Prostate gland (tissue), 2 donors: ENCODE measurements around the gene XPR1. TPM values are rescaled to one million over a fixed set of nuclear protein-coding genes. Genes with fewer than 3 reads are reported as not detected.

ENCODE experiments used
- DNase-seq: peaks from one replicate; pipeline ENCODE4 v3.0.0-alpha.2; 2019; ENCODE audit warnings: low spot score
- H3K27ac ChIP-seq, 2 donors: fragments of 200-600 bp; sonication (generic); 2 replicates each; pipeline ENCODE4 v1.5.1; 2017 to 2019
- H3K27me3 ChIP-seq: fragments of 200-600 bp; sonication (generic); replicated peaks from 2 replicates; pipeline ENCODE4 v1.5.1; 2019; ENCODE audit not compliant: insufficient read depth
- H3K36me3 ChIP-seq, 2 donors: fragments of 200-600 bp; sonication (generic); 1 replicate in 1 of 2; 2 replicates in 1 of 2; pipeline versions ENCODE4 v1.5.1 to v1.8.1; 2017 to 2019
- H3K4me1 ChIP-seq: fragments of 200-600 bp; sonication (generic); replicated peaks from 2 replicates; pipeline ENCODE4 v1.5.1; 2019
- H3K4me3 ChIP-seq, 2 donors: fragments of 200-600 bp; sonication (generic); 2 replicates each; pipeline ENCODE4 v1.5.1; 2017 to 2019
- H3K9me3 ChIP-seq: fragments of 200-600 bp; sonication (generic); 2 replicates; pipeline ENCODE4 v1.5.1; 2017
- CTCF ChIP-seq, 4 experiments: fragments of 200-600 bp in 2 of 4; fragments of 450-650 bp in 2 of 4; sonication (generic) in 2 of 4; IDR thresholded peaks; 1 replicate in 3 of 4; 2 replicates in 1 of 4; pipeline ENCODE4 v1.5.1; 2016 to 2019; ENCODE audit warnings: antibody characterized with exemption in 4 of 4, mild to moderate bottlenecking in 2 of 4, moderate library complexity in 2 of 4
- POLR2A ChIP-seq: fragments of 450-650 bp; IDR thresholded peaks from one replicate; pipeline ENCODE4 v1.6.1; 2016; ENCODE audit warnings: antibody characterized with exemption, mild to moderate bottlenecking
- POLR2AphosphoS5 ChIP-seq: sonication (generic); formaldehyde crosslinking; IDR thresholded peaks from one replicate; pipeline ENCODE4 v1.6.1; 2017; ENCODE audit warnings: antibody characterized with exemption
- WGBS: methylation state at CpG from one replicate; pipeline ENCODE4 v1.1.5; 2018; 5-methylcytosine and 5-hydroxymethylcytosine counted together
- intact Hi-C: fragments of 100-400 bp; cut with DNase I; formaldehyde crosslinking; loops from one replicate; pipeline ENCODE4 v1.14.2; 2022
- total RNA-seq, 2 donors: library from RNA; depleted of rRNA; stranded (reverse); fragments of >200 nt; gene quantifications; one replicate each; pipeline ENCODE4 v1.1.0, GENCODE V29; 2016

The XPR1 gene
- total RNA-seq, 2 donors from 2014 or later, result 17.5 to 70.3 TPM

DNA sequence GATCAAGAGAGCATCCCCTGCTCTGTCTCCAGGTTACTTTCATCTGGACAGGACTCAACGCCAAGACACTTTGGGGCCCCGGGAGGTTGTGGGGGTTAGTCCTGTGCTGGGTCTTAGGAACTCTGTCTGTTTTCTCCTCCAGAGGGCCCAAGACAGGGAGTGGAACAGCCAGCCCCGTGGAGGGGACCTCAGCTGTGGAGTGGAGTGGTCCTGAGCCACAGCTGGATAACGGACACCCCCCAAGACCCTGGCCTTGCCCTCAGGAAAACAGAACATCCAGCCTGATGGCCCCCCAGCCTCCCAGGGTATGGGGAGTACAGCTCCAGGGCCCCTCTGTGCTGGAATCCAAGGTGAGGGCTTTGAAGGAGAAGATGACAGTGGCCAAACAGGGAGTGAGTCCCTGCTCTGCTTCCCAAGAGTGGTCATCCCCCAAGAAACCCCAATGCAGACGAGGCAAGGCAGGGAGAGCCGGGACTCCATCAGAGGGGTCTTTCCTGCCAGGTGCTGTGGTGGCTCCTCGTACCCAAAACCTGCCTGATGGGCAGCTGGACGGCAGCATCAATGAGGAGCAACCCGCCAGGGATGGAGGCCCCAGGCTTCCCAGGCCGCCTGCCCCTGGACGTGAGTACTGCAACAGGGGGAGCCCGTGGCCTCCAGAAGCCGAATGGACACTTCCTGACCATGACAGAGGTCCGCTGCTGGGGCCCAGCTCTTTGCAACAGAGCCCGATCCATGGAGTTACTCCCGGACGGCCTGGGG lies 284.4 kb downstream of the XPR1 start:
- no peaks in the 10 kb centered on the region for H3K4me1 ChIP-seq
- no peaks in the 10 kb centered on the region for H3K36me3 ChIP-seq
- WGBS, result 90% methylated on average over 17 of the region's 17 CpGs
- intact Hi-C loops, result no loop called here
- H3K27me3 ChIP-seq, result no peaks in the 10 kb centered on the region
- H3K9me3 ChIP-seq, result no peaks in the 10 kb centered on the region
- H3K4me3 ChIP-seq, result no peak overlapping the region
- DNase-seq, result no peak
- no peak overlapping the region for H3K27ac ChIP-seq
- TF ChIP-seq CTCF (IDR thresholded peaks at IDR 0.05) (no peak), POLR2A (no peak), POLR2AphosphoS5 (no peak)

DNA sequence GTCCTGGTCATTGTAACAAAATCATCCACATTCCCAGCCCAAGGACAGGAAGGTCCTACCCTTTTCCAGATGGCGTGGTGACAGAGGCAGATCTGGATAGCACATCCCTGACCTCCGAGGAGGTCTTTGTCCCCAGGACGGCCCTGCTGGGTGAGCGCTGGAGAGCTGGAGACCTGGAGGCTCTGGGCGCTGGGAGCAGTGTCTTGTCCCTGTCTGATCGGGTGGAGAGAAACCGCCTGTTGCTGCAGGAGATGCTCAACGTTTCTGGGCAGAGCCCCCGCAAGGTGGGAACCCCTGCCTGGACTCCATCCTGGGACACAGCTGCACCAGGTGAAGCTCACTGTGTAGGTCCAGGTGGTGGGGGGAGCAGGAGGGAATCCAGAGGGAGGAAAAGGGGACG lies 284.9 kb downstream of the XPR1 start:
- Histone ChIP-seq H3K4me3 (no peak overlapping the region), H3K27ac (no peak overlapping the region), H3K4me1 (no peaks in the 10 kb centered on the region), H3K27me3 (no peaks in the 10 kb centered on the region), H3K36me3 (no peaks in the 10 kb centered on the region), H3K9me3 (no peaks in the 10 kb centered on the region)
- WGBS, result 89% methylated on average over 10 of the region's 10 CpGs
- TF ChIP-seq CTCF (IDR thresholded peaks at IDR 0.05) (no peak), POLR2AphosphoS5 (no peak), POLR2A (no peak)
- intact Hi-C loops, result no loop called here
- no peak for DNase-seq

- intact Hi-C loops, result no loop called here
- no peak overlapping the region for H3K4me3 ChIP-seq
- H3K27me3 ChIP-seq, result no peaks in the 10 kb centered on the region
- no peak overlapping the region for H3K27ac ChIP-seq
- WGBS, result 79% methylated on average over 12 of the region's 12 CpGs
- no peaks in the 10 kb centered on the region for H3K9me3 ChIP-seq
- no peaks in the 10 kb centered on the region for H3K4me1 ChIP-seq
- TF ChIP-seq POLR2A (no peak), POLR2AphosphoS5 (no peak), CTCF (IDR thresholded peaks at IDR 0.05) (no peak)
- no peaks in the 10 kb centered on the region for H3K36me3 ChIP-seq
- no peak for DNase-seq
Observed at GRCh38 chr1:180917306-180918065, 285.7 kb downstream of the XPR1 start.

- no peak for TF ChIP-seq POLR2A
- no peak for TF ChIP-seq POLR2AphosphoS5
- TF ChIP-seq CTCF (IDR thresholded peaks at IDR 0.05), result no peak
- H3K27me3 ChIP-seq, result no peaks in the 10 kb centered on the region
- no peaks in the 10 kb centered on the region for H3K36me3 ChIP-seq
- H3K27ac ChIP-seq, result no peak overlapping the region
- WGBS, result 82% methylated on average over 10 of the region's 10 CpGs
- H3K4me1 ChIP-seq, result no peaks in the 10 kb centered on the region
- no peaks in the 10 kb centered on the region for H3K9me3 ChIP-seq
- DNase-seq, result no peak
- H3K4me3 ChIP-seq, result no peak overlapping the region
- intact Hi-C loops, result no loop called here
Observed at GRCh38 chr1:180918519-180918918, 286.7 kb downstream of the XPR1 start.
